CD4-positive, alpha-beta memory T cell (primary cell): Measurements from ENCODE around the gene PIK3CD. TPM values are rescaled to one million over a fixed set of nuclear protein-coding genes. Genes with fewer than 3 reads are reported as not detected.

Source experiments
- CTCF ChIA-PET: fragments of 350-600 bp; sonication (Branson Sonifier 250); formaldehyde crosslinking; loops from one replicate; lab custom pipeline; 2021; ENCODE audit warnings: inconsistent platforms; ENCODE audit not compliant: partially characterized antibody; lab: Charles Lee
- POLR2A ChIA-PET: fragments of 350-600 bp; sonication (Branson Sonifier 250); formaldehyde crosslinking; loops from one replicate; lab custom pipeline; 2021; ENCODE audit not compliant: partially characterized antibody; lab: Charles Lee
- DNase-seq, 5 donors: peaks; one replicate each; pipeline versions ENCODE4 v3.0.0 to v3.0.0-alpha.2; 2020 to 2022; ENCODE audit warnings: mixed read lengths in 1 of 5
- H3K27ac ChIP-seq: one replicate; pipeline ENCODE4 v1.7.0; 2013; ENCODE audit warnings: low read depth, low read length
- H3K27me3 ChIP-seq: 2 replicates; pipeline ENCODE4 v1.7.0; 2013; ENCODE audit warnings: mild to moderate bottlenecking, low read length, moderate library complexity; ENCODE audit not compliant: insufficient read depth
- H3K36me3 ChIP-seq: 2 replicates; pipeline ENCODE4 v1.7.0; 2013; ENCODE audit warnings: mild to moderate bottlenecking, low read length, moderate library complexity; ENCODE audit not compliant: insufficient read depth
- H3K4me1 ChIP-seq: 2 replicates; pipeline ENCODE4 v1.7.0; 2013; ENCODE audit warnings: mild to moderate bottlenecking, low read length, moderate library complexity; ENCODE audit not compliant: insufficient read depth
- H3K4me3 ChIP-seq, 2 donors: one replicate each; pipeline ENCODE4 v1.7.0; 2013; ENCODE audit warnings: low read length in 2 of 2, mild to moderate bottlenecking in 1 of 2
- H3K9me3 ChIP-seq, 2 donors: one replicate each; pipeline ENCODE4 v1.7.0; 2013; ENCODE audit warnings: low read length in 2 of 2, control low read depth in 1 of 2; ENCODE audit not compliant: control insufficient read depth in 1 of 2
- H3K27ac Mint-ChIP-seq, 7 donors: one replicate each; pipeline ENCODE4 v1.8.0; 2020 to 2021; ENCODE audit warnings: mixed read lengths in 7 of 7, mild to moderate bottlenecking in 6 of 7, inconsistent platforms in 3 of 7, moderate library complexity in 3 of 7
- H3K27me3 Mint-ChIP-seq, 2 donors: one replicate each; pipeline ENCODE4 v1.8.0; 2020 to 2021; ENCODE audit warnings: mixed read lengths in 2 of 2
- H3K36me3 Mint-ChIP-seq, 2 donors: one replicate each; pipeline ENCODE4 v1.8.0; 2020 to 2021; ENCODE audit warnings: mixed read lengths in 2 of 2, inconsistent platforms in 1 of 2, mild to moderate bottlenecking in 1 of 2
- H3K4me1 Mint-ChIP-seq, 4 donors: one replicate each; pipeline ENCODE4 v1.8.0; 2020 to 2021; ENCODE audit warnings: mixed read lengths in 4 of 4, mild to moderate bottlenecking in 1 of 4
- H3K4me3 Mint-ChIP-seq, 8 donors: one replicate each; pipeline ENCODE4 v1.8.0; 2020 to 2021; ENCODE audit warnings: mixed read lengths in 8 of 8, mild to moderate bottlenecking in 7 of 8, moderate library complexity in 6 of 8, inconsistent platforms in 3 of 8
- H3K9me3 Mint-ChIP-seq, 8 donors: one replicate each; pipeline ENCODE4 v1.8.0; 2020 to 2021; ENCODE audit warnings: mixed read lengths in 8 of 8, mild to moderate bottlenecking in 5 of 8, inconsistent platforms in 3 of 8, moderate library complexity in 1 of 8
- intact Hi-C: fragments of 100-400 bp; cut with micrococcal nuclease; formaldehyde crosslinking; loops from one replicate; pipeline ENCODE4 v1.15.1; 2023
- polyA plus RNA-seq, 2 donors: library from polyadenylated mRNA; unstranded; fragments of 300-500 nt; fragmentation: Illumina TruSeq; gene quantifications; one replicate each; pipeline ENCODE4 v1.2.3, GENCODE V29; 2021
- total RNA-seq, 2 experiments: library from RNA; stranded (reverse); gene quantifications; one replicate each; pipeline ENCODE4 v1.2.3, GENCODE V29; 2021

Gene PIK3CD
- total and polyA plus RNA-seq, 4 experiments from 2014 or later: 57.1 to 236 (median 165) TPM

DNA sequence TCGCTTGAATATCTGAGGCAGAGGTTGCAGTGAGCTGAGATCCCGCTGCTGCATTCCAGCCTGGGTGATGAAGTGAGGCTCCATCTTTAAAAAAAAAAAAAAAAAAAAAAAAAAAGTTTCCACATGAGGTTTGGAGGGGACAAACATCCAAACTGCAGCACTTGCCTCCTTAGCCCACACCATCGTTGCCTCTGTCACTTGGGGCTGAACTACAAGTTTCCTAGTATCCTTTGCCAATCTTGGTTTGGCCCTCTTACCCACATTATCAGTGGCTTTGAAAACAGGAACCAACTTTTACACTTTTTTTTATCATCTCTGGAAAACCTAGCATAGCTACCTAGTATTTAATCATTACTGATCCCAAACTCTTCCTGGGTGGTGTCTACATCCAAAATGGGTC, 113.0 kb downstream of the PIK3CD start:
- POLR2A ChIA-PET: no interaction called here
- H3K27ac Mint-ChIP-seq: peak overlapping the region in 3 of 7 donors; percentile 11 to 66 (median 22)
- H3K9me3 ChIP-seq: no peaks in the 10 kb centered on the region
- H3K9me3 Mint-ChIP-seq: no peaks in the 10 kb centered on the region
- no peaks in the 10 kb centered on the region for H3K27me3 ChIP-seq
- H3K4me1 ChIP-seq: no peaks in the 10 kb centered on the region
- H3K4me3 ChIP-seq: no peak overlapping the region
- H3K27me3 Mint-ChIP-seq: no peaks in the 10 kb centered on the region
- peaks cover 0 to 23% of the 10 kb centered on the region in 2 donors for H3K36me3 Mint-ChIP-seq
- DNase-seq: no peak
- H3K4me3 Mint-ChIP-seq: no peak overlapping the region
- H3K36me3 ChIP-seq: peaks cover 4% of the 10 kb centered on the region
- intact Hi-C loops: no loop called here
- CTCF ChIA-PET: interaction anchor here (1.5 kb wide), 1 partner anchor 138 kb away, joined by 3 read pairs; no protein-coding TSS in a partner anchor
- H3K27ac ChIP-seq: no peak overlapping the region
- H3K4me1 Mint-ChIP-seq: peaks cover 13 to 49% (median 31%) of the 10 kb centered on the region in 4 donors

DNA sequence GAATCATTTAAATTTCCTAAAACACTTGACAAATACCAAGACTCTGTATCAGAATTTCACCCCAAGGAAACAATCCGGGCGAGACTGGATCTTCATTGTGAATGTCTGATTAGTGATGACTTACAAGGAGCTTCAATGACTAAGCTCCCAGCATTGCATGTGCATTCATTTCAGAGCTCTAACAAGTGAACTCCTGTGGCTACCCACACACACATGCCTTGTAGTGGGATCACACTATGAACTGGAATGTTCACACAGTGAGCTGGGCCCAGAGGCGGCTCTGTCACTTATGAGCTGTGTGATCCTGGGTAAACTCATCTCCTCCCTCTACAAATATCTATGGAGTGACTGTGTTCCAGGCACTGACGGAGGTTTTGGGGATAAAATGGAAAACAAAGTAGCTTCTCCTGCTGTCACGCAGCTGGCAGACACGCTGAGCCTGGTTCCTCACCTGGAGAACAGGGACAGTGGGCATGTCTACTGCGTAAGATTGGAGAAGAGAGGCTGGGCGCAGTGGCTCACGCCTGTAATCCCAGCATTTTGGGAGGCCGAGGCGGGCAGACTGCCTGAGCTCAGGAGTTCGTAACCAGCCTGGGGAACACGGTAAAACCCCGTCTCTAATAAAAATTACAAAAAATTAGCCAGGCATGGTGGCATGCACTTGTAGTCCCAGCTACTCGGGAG, 115.4 kb downstream of the PIK3CD start:
- no peak overlapping the region for H3K27ac ChIP-seq
- CTCF ChIA-PET: interaction anchor here (0.7 kb wide), 2 partner anchors 102 to 151 kb away, joined by 3 to 5 read pairs; no protein-coding TSS in a partner anchor
- peak overlapping the region in 2 of 7 donors; percentile 17 to 71 for H3K27ac Mint-ChIP-seq

DNA sequence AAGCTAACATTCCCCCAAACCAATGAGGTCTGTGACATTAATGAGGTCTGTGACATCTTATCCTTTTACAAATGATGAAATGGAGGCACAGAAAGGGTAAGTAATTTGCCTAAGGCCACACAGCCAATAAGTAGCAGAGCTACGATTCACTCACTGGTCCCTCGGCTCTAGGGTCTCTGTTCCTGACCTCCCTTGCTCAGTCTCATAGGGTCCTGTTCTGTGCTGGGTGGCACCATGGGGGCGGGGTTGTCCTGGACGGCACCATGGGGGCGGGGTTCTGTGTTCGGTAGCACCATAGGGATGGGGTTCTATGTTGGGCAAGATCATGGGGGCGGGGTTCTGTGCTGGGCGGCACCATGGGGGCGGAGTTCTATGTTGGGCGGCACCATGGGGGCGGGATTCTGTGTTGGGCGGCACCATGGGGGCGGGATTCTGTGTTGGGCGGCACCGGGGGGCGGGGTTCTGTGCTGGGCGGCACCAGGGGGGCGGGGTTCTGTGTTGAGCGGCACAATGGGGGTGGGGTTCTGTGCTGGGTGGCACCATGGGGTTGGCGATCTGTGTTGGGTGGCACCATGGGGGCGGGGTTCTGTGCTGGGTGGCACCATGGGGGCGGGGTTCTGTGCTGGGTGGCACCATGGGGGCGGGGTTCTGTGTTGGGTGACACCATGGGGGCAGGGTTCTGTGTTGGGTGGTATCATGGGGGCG, 116.6 kb downstream of the PIK3CD start:
- Histone ChIP-seq H3K4me1 (no peaks in the 10 kb centered on the region), H3K36me3 (peaks cover 8% of the 10 kb centered on the region), H3K27me3 (no peaks in the 10 kb centered on the region), H3K4me3 (no peak overlapping the region), H3K27ac (no peak overlapping the region), H3K9me3 (no peaks in the 10 kb centered on the region)
- Mint-ChIP-seq H3K27me3 (no peaks in the 10 kb centered on the region), H3K9me3 (no peaks in the 10 kb centered on the region), H3K4me3 (no peak overlapping the region), H3K36me3 (peaks cover 10 to 32% of the 10 kb centered on the region in 2 donors), H3K4me1 (peaks cover 11 to 44% (median 26%) of the 10 kb centered on the region in 4 donors), H3K27ac (peak overlapping the region in 3 of 7 donors; percentile 24 to 42 (median 36))
- CTCF ChIA-PET: no interaction called here
- POLR2A ChIA-PET: no interaction called here
- intact Hi-C loops: no loop called here
- DNase-seq: no peak

More for the DNA sequence above, 115.4 kb downstream of the PIK3CD start:
- H3K4me1 Mint-ChIP-seq: peaks cover 11 to 41% (median 22%) of the 10 kb centered on the region in 4 donors
- no peaks in the 10 kb centered on the region for H3K9me3 Mint-ChIP-seq
- POLR2A ChIA-PET: no interaction called here
- H3K4me3 Mint-ChIP-seq: no peak overlapping the region
- intact Hi-C loops: no loop called here
- Histone ChIP-seq H3K36me3 (peaks cover under 1% of the 10 kb centered on the region), H3K27me3 (no peaks in the 10 kb centered on the region), H3K4me3 (no peak overlapping the region), H3K9me3 (no peaks in the 10 kb centered on the region), H3K4me1 (no peaks in the 10 kb centered on the region)
- no peaks in the 10 kb centered on the region for H3K27me3 Mint-ChIP-seq
- peaks cover 0 to 26% of the 10 kb centered on the region in 2 donors for H3K36me3 Mint-ChIP-seq
- no peak for DNase-seq

DNA sequence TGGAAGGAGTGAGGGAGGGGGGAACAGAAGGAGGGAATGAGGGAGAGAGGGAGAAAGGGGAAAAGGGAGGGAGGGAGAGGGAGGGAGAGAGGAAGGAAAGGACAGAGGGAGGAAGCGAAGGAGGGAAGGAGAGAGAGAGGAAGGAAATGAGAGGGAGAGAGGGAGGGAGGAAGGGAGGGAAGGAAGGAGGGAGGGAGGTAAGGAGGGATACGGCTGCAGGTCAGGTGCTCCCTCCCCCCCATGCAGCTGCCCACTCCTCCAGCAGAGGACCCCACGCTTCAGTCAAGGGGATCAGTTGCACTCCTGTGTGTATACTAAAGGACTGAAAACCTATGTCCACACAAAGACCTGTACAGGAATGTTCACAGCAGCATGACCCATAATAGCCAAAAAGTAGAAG, 117.5 kb downstream of the PIK3CD start:
- Histone ChIP-seq H3K9me3 (no peaks in the 10 kb centered on the region), H3K27ac (no peak overlapping the region), H3K4me3 (no peak overlapping the region), H3K36me3 (peaks cover 9% of the 10 kb centered on the region), H3K4me1 (no peaks in the 10 kb centered on the region), H3K27me3 (no peaks in the 10 kb centered on the region)
- no peak overlapping the region for H3K4me3 Mint-ChIP-seq
- intact Hi-C loops: no loop called here
- POLR2A ChIA-PET: no interaction called here
- DNase-seq: no peak
- H3K36me3 Mint-ChIP-seq: peaks cover 13 to 29% of the 10 kb centered on the region in 2 donors
- no peaks in the 10 kb centered on the region for H3K27me3 Mint-ChIP-seq
- H3K4me1 Mint-ChIP-seq: peaks cover 12 to 38% (median 24%) of the 10 kb centered on the region in 4 donors
- CTCF ChIA-PET: no interaction called here
- peak overlapping the region in 2 of 7 donors; percentile 42 to 66 for H3K27ac Mint-ChIP-seq
- no peaks in the 10 kb centered on the region for H3K9me3 Mint-ChIP-seq

- H3K27ac ChIP-seq: no peak overlapping the region
- H3K9me3 ChIP-seq: no peaks in the 10 kb centered on the region
- CTCF ChIA-PET: no interaction called here
- peaks cover 13 to 26% of the 10 kb centered on the region in 2 donors for H3K36me3 Mint-ChIP-seq
- intact Hi-C loops: no loop called here
- DNase-seq: no peak
- no peaks in the 10 kb centered on the region for H3K27me3 Mint-ChIP-seq
- no peak overlapping the region for H3K27ac Mint-ChIP-seq
- no peaks in the 10 kb centered on the region for H3K4me1 ChIP-seq
- H3K4me3 ChIP-seq: no peak overlapping the region
- H3K27me3 ChIP-seq: no peaks in the 10 kb centered on the region
- peaks cover 9% of the 10 kb centered on the region for H3K36me3 ChIP-seq
- H3K9me3 Mint-ChIP-seq: no peaks in the 10 kb centered on the region
- POLR2A ChIA-PET: no interaction called here
- peaks cover 12 to 41% (median 23%) of the 10 kb centered on the region in 4 donors for H3K4me1 Mint-ChIP-seq
- no peak overlapping the region for H3K4me3 Mint-ChIP-seq
Measured at GRCh38 chr1:9770298-9770697, 118.8 kb downstream of the PIK3CD start.

DNA sequence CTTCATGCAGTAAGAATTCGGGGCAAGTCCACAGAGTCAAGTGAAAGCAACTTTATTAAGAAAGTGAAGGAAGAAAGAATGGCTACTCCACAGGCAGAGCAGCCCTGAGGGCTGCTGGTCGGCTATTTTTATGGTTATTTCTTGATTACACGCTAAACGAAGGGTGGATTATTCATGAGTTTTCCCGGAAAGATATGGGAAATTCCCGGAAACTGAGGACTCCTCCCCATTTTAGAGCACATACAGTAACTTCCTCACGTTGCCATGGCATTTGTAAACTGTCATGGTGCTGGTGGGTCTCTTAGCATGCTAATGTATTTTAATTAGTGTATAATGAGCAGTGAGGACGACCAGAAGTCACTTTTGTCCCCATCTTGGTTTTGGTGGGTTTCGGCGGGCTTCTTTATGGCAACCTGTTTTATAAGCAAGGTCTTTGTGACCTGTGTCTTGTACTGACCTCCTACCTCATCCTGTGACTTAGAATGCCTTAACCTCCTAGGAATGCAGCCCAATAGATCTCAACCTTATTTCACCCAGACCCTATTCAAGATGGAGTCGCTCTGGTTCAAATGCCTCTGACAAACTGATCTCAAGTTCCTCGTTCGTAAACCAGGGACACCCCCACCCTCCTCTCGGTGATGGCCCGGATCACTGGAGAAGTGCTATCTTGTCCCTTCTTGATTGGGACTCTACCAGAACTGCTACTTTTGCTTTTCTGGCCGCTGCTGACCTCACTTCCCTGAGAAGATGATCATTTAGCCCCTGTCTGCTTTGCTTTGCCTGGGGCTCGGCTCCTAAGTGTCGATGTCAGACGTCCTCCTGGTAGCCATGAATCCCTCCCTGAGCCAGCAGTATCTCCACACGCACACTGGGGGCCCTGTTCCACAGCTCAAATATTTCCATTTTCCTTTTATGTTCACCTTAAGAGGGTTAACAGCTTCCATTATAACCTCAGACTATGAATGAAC, 123.5 kb downstream of the PIK3CD start:
- Mint-ChIP-seq H3K27me3 (no peaks in the 10 kb centered on the region), H3K36me3 (peaks cover 13 to 20% of the 10 kb centered on the region in 2 donors), H3K4me1 (peaks cover 11 to 40% (median 17%) of the 10 kb centered on the region in 4 donors), H3K27ac (peak overlapping the region in 3 of 7 donors; percentile 22 to 46 (median 36)), H3K9me3 (no peaks in the 10 kb centered on the region), H3K4me3 (no peak overlapping the region)
- no peak for DNase-seq
- H3K36me3 ChIP-seq: peaks cover 9% of the 10 kb centered on the region
- H3K4me1 ChIP-seq: no peaks in the 10 kb centered on the region
- no peak overlapping the region for H3K4me3 ChIP-seq
- H3K27me3 ChIP-seq: no peaks in the 10 kb centered on the region
- intact Hi-C loops: no loop called here
- H3K27ac ChIP-seq: no peak overlapping the region
- no peaks in the 10 kb centered on the region for H3K9me3 ChIP-seq
- POLR2A ChIA-PET: no interaction called here
- CTCF ChIA-PET: interaction anchor here (0.6 to 2.1 kb wide), 3 partner anchors 9 to 93 kb away, joined by 3 to 5 read pairs (median 3); no protein-coding TSS in a partner anchor
